Activated naive CD8-positive, alpha-beta T cell treated with anti-CD3 and anti-CD28 coated beads, Interleukin-2, amount 10 ng/mL, durations not matched to agents 7 days and 5 days (primary cell): Measurements from ENCODE around the gene BRMS1. TPM values are rescaled to one million over a fixed set of nuclear protein-coding genes. Genes with fewer than 3 reads are reported as not detected.

Source experiments
- ATAC-seq: fragments of 150-1000 bp; cut with Tn5 transposase; one replicate; pipeline ENCODE4 v1.10.0; 2021; ENCODE audit warnings: low read depth, moderate library complexity
- POLR2A ChIA-PET: fragments of 350-600 bp; sonication (Branson Sonifier 250); formaldehyde crosslinking; loops from one replicate; lab custom pipeline; 2021; ENCODE audit warnings: antibody characterized with exemption; lab: Charles Lee
- DNase-seq: peaks from one replicate; pipeline ENCODE4 v3.0.0; 2021
- H3K27ac Mint-ChIP-seq: one replicate; pipeline ENCODE4 v1.8.0; 2022; ENCODE audit warnings: mild to moderate bottlenecking, mixed read lengths
- H3K27me3 Mint-ChIP-seq: one replicate; pipeline ENCODE4 v1.8.0; 2022; ENCODE audit warnings: mild to moderate bottlenecking, moderate library complexity, mixed read lengths
- H3K36me3 Mint-ChIP-seq: one replicate; pipeline ENCODE4 v1.8.0; 2021; ENCODE audit warnings: mild to moderate bottlenecking, mixed read lengths
- H3K4me1 Mint-ChIP-seq: one replicate; pipeline ENCODE4 v1.8.0; 2021; ENCODE audit warnings: mixed read lengths
- H3K4me3 Mint-ChIP-seq: one replicate; pipeline ENCODE4 v1.8.0; 2022; ENCODE audit warnings: mild to moderate bottlenecking, moderate library complexity, mixed read lengths
- H3K9me3 Mint-ChIP-seq: one replicate; pipeline ENCODE4 v1.8.0; 2021; ENCODE audit warnings: mixed read lengths
- total RNA-seq, 2 experiments: library from RNA; stranded (reverse); gene quantifications; one replicate each; pipeline ENCODE4 v1.2.3, GENCODE V29; 2021

BRMS1 gene
- total RNA-seq, 2 experiments from 2014 or later, result 45.4 to 47.8 TPM

DNA sequence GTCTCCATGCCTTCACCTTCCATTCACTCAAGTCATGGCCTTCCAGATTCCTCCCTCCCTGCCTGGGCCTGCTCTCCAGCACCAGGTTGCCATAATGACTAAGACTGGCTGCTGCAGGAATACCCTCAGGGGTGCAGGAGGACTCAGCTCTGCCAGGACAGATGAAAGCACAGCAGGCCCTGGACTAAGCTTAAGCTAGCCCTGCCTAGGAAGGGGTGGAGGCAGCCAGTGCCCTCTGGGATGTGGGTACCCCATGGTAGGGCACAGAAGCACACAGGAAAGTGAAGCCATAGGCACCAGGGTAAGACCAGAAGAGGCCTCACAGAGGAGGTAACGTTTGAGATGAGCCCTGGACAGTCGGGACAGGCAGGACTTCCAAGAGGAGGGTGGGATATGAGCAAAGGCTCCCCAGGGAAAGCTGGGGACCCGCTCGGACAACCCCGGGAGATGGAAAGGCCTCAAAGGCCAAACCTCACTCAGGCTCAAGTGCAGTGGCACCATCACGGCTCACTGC lies 5.7 kb downstream of the BRMS1 start:
- POLR2A ChIA-PET, result interaction anchor here (0.6 to 1.5 kb wide), 4 partner anchors 23 to 300 kb away, joined by 3 to 6 read pairs (median 3); partner anchors contain the start of genes CD248 and YIF1A
- Mint-ChIP-seq H3K4me3 (no peak overlapping the region), H3K9me3 (no peaks in the 10 kb centered on the region), H3K27me3 (no peaks in the 10 kb centered on the region), H3K36me3 (peaks cover 11% of the 10 kb centered on the region), H3K27ac (no peak overlapping the region), H3K4me1 (peaks cover 38% of the 10 kb centered on the region)
- ATAC-seq (no peak), DNase-seq (peak; percentile 23)

DNA sequence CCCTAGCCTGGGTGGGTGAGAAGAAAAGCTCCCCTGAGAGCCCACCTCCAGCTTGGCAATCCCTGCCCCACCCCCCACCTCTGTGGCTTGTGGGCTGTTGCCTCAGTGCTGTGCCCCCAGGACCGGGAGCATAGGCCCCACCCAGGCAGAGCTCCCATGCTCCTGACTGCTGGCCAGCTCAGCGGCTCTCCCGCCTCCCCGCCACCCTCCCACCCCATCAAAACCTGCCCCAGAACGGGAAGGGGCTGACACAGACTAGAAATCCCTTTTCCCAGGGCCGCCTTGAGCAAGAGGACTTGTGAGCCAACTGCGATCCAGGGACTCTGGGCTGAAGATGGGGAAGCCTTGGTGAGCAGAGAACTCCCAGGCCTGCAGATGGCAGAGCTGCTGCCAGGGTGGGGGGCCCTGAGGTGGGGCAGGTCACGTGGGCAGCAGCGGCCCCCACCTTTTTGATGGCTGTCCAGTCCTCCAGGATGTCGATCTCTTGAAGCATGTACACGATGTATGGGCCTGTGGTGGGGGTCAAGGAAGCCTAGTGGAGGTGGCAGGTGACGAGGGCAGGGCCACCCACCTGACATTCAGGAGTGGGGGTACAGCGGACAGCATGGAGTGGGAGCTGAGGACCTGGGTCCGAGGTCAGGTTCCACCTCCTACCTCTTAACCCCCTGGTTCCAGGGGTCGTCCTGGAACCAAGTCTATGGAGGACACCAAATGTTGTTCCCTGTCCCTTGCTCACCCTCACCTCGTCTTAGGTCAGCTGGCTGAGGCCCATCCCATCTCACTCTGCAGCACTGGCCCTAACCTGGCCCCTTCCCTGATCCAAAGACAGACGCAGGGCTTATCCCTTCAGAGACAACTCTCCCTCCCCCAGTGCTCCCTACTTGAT lies 6.4 kb downstream of the BRMS1 start:
- ATAC-seq, result no peak
- Mint-ChIP-seq H3K4me3 (no peak overlapping the region), H3K9me3 (no peaks in the 10 kb centered on the region), H3K4me1 (peaks cover 31% of the 10 kb centered on the region), H3K36me3 (peaks cover 11% of the 10 kb centered on the region), H3K27me3 (no peaks in the 10 kb centered on the region), H3K27ac (no peak overlapping the region)
- DNase-seq, result peak; percentile 24
- POLR2A ChIA-PET, result interaction anchor here (1.1 to 1.7 kb wide), 4 partner anchors 9 to 56 kb away, joined by 3 to 9 read pairs (median 5); partner anchors contain the start of genes B4GAT1 and YIF1A

DNA sequence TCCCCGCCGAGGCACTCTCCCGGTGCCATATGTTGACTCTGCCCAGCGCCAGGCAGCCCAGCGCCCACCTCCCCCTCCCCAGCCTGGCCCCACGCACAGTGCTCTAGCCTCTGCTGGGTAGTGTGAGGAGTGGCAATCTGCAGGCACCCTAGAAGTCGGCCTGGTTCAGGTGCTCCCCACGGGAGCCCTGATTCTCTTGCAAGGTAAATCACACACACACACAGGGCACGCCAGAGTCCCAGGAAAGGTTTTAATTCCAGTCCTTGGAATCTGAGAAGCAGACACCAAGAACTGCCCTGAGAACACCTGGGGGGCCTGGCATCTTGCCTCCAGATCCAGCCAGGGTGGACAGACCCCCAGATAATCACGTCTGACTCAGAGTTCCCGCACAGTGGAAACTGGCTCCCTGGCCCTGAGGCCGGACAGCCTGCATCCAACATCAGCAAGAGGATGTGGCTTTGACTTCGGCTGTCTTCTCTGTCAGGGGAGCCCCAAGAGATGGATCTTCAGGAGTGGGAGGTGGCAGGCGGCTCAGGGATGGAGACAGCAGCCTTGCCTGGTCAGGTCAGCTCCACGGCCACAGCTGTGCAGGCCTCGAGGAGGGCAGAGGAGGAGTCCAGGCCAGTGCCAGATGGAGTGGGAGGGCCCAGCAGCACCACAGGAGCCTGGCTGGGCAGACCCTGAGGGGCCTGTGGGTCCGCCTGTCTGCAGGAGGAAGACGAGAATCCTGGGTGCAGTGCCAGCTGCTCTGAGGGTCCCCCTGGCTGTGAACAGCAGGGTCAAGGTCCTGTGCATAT lies 7.6 kb downstream of the BRMS1 start:
- no peaks in the 10 kb centered on the region for H3K9me3 Mint-ChIP-seq
- no peak for ATAC-seq
- peaks cover 26% of the 10 kb centered on the region for H3K4me1 Mint-ChIP-seq
- H3K36me3 Mint-ChIP-seq, result peaks cover 11% of the 10 kb centered on the region
- POLR2A ChIA-PET, result interaction anchor here (0.5 to 8.7 kb wide), 9 partner anchors 7 to 320 kb away, joined by 3 to 94 read pairs (median 8); partner anchors contain the start of genes B4GAT1, BRMS1, CD248 and YIF1A
- peak; percentile 28 for DNase-seq
- H3K27ac Mint-ChIP-seq, result peak overlapping the region; percentile 79
- H3K27me3 Mint-ChIP-seq, result no peaks in the 10 kb centered on the region
- H3K4me3 Mint-ChIP-seq, result peak overlapping the region; percentile 18

DNA sequence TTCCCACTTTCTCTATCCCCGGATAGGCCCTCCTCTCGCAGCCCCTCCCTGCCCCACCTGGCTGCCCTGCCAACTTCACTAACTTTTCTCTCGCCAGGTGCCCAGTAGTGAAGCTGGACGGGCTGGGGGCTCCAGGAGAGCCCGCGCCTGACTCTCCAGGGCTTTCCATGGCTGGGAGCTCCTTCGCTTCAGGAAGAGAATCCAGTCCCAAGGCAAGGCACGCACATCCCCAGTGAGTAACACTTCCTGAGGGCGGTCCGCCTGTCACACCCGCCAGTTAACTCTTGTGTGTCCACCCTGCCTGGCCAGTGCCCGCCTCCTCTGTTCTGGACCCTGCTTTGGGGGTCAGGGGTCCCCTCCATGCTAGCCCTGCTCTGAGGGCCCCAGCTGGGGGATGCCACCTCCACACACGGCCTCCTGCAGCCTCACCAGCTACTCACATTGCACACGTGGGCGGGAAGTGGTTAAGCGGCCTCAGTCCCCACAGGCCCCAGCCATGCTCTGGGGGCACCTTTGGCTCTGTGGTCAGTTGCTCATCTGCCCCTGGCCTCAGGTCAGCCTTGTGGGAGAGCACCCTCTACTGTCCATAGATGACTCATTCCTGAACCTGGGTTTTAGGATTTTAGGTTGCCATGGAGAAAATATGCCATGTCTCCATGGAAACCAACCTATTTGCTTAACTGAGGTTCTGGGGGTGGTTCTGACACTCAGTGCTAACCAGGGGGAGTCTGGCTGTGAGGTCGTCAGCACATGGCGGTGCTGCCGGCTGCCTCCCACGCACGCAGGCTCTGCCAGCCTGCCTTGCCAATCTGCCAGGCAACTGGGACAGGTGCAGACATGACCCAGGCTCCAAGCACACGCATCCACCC lies 8.4 kb downstream of the BRMS1 start, which contains the start of gene RIN1:
Gene RIN1 (minus strand): TSS at position 201 of the 869 bp plus-strand sequence. CDS start 32 bp downstream, at position 169.
- H3K4me1 Mint-ChIP-seq, result peaks cover 26% of the 10 kb centered on the region
- H3K36me3 Mint-ChIP-seq, result peaks cover 7% of the 10 kb centered on the region
- POLR2A ChIA-PET, result interaction anchor here (0.8 to 8.7 kb wide), 8 partner anchors 8 to 48 kb away, joined by 3 to 94 read pairs (median 9); partner anchors contain the start of genes BRMS1, CD248, SLC29A2 and YIF1A
- H3K27me3 Mint-ChIP-seq, result no peaks in the 10 kb centered on the region
- H3K27ac Mint-ChIP-seq, result peak within 1 kb of the TSS; percentile 79
- DNase-seq, result peak; percentile 77
- ATAC-seq, result peak; percentile 76
- peak within 1 kb of the TSS; percentile 70 for H3K4me3 Mint-ChIP-seq
- no peaks in the 10 kb centered on the region for H3K9me3 Mint-ChIP-seq

DNA sequence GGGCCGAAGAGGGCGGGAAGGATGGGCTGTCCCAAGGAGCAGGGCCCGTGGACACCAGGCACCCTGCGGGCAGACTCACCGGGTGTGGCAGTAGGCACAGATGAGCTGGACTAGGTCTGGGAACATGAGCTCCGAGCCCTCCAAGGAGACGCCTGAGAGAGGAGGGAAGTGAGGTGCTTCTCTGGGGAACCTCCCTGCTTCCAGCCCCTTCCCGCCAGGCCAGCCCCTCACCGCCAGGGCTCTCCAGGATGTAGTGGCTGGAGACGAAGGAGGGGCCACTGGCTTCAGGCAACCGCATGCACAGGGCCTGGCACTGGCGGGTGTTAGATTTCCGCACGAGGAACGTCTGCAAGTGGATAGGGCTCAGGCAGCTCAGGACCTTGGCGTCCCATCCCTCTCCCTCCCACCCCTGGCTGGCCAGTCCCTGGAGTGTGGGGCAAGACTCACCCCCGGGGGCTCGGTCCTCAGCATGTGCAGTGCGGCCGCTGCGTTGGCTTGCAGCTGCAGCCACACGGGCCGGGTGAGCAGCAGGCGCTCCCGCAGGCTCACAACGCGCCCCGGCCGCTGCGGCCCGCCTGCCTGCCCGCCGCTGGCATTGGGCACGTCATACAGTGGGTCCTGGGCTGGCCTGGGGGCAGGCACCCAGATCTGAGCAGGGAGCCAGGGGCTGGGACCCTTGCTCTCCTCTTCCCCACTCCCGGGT lies 9.2 kb downstream of the BRMS1 start:
- Mint-ChIP-seq H3K4me1 (peaks cover 26% of the 10 kb centered on the region), H3K36me3 (peaks cover 5% of the 10 kb centered on the region), H3K27ac (peak overlapping the region; percentile 79), H3K4me3 (peak overlapping the region; percentile 70), H3K9me3 (no peaks in the 10 kb centered on the region), H3K27me3 (no peaks in the 10 kb centered on the region)
- ATAC-seq (peak; percentile 7), DNase-seq (no peak)
- POLR2A ChIA-PET, result interaction anchor here (0.8 to 8.7 kb wide), 8 partner anchors 9 to 47 kb away, joined by 3 to 94 read pairs (median 9); partner anchors contain the start of genes BRMS1, CD248, SLC29A2 and YIF1A

DNA sequence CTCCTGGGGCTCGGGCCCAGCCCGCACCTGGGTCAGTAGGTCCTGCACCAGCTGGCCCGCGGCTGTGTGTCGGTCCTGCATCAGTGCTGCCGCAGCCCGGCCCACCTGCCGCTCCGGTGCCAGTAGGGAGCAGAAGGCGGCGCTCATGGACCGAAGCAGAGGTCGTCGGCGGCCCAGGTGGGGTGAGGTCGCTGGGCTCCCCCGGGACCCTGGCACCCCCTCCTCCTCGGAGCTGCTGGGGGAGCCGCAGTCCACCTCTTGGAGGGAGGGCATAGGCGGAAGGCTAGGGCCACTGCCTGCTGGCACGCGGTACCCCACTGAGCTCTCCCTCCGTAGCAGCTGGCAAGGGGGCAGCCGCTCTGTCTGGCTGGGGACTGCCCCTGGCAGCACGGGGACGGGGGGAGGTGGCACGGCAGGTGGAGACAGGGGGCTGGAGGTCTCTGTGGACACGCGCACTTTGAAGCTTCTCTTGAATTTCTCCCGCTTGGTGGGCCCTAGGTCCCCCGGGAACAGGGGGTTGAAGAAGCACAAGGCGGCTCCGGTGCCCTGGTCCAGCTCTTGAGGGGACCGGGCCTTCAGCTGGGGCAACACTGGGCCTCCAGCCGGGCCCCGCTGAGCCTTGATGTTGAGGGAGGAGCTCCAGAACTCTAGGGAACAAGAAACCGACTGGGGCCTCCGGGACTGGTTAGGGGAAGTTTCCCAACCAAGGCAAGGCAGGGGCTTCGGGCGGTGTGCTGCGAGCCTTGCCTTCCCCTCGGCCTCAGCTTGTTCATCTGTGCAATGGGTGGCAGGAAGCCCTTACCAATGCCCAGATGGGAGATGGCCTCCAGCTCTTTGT lies 10.1 kb downstream of the BRMS1 start:
- H3K4me1 Mint-ChIP-seq, result peaks cover 26% of the 10 kb centered on the region
- ATAC-seq (no peak), DNase-seq (peak; percentile 45)

DNA sequence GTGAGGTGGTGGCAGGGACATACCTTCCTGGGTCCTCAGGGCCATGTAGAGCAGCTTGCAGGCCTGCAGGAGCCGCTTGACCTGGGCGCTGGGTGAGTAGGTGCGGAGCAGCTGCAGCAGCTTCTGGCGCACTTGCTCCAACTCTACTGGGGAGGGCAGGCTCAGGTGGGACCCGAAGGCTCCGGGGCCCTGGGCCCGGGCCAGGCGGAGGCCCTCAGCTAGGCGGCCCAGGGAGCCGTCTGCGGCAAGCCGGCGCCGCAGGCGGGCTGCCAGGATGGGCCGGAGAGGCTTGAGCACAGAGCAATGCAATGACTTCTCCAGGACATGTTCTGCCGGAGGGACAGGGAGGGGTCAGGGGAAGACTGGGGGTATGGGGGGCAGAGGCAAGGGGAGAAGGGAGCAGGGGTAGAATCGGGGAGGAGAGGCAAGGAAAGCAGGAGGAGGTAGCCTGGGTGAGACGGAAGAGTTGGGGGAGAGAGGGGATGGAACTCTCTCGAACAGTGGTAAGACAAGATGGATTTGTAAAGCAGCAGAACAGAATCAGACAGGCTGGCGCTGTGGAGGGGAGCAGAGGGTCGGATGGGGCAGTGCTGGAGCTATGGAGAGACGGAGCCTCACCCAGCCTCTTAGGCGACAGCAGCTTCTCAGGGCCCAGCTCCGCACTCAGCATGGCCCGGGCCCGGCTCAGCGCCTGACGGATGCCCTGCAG lies 10.9 kb downstream of the BRMS1 start:
- DNase-seq (no peak), ATAC-seq (no peak)
- Mint-ChIP-seq H3K4me1 (peaks cover 26% of the 10 kb centered on the region), H3K9me3 (no peaks in the 10 kb centered on the region), H3K36me3 (peaks cover 2% of the 10 kb centered on the region), H3K27ac (peak overlapping the region; percentile 33), H3K4me3 (no peak overlapping the region), H3K27me3 (no peaks in the 10 kb centered on the region)
- POLR2A ChIA-PET, result interaction anchor here (0.7 to 8.7 kb wide), 5 partner anchors 10 to 45 kb away, joined by 3 to 94 read pairs (median 10); partner anchors contain the start of genes CD248, SLC29A2 and YIF1A

More for the DNA sequence above, 10.1 kb downstream of the BRMS1 start:
- H3K4me3 Mint-ChIP-seq, result no peak overlapping the region
- no peaks in the 10 kb centered on the region for H3K9me3 Mint-ChIP-seq
- H3K27ac Mint-ChIP-seq, result no peak overlapping the region
- POLR2A ChIA-PET, result interaction anchor here (0.7 to 8.7 kb wide), 8 partner anchors 8 to 46 kb away, joined by 3 to 94 read pairs (median 9); partner anchors contain the start of genes BRMS1, CD248, SLC29A2 and YIF1A
- H3K27me3 Mint-ChIP-seq, result no peaks in the 10 kb centered on the region
- H3K36me3 Mint-ChIP-seq, result peaks cover 5% of the 10 kb centered on the region

DNA sequence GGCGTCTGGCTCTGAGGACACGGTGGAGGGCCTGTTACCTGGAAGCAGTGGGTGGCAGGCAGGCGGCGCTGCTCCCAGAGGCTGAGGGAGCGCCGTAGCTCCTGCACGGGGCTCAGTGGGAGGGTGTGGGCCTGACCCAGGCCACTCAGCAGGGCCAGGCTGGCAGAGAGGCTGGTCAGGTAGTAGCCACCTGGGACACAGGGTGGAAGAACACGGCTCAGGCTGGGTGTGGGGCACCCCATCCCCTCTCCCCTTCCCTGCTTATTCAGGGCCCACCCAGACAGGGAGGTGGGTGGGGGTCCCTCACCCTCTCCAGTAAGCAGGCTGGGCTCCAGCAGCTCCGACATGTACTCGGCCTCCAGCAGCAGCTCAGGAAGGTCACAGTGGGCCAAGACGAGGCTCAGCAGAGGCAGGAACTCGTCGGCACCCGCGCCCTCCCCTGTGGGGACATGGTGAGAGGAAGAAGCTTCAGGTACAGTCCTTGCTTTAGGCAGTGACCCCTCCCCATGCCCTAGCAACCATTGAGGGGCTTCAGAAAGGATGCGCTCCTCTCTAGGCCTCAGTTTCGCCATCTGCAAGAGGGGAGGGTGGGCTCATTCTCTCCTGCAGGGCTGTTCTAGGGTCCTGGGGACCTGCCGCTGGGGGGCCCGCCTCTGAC lies 11.6 kb downstream of the BRMS1 start:
- Mint-ChIP-seq H3K4me1 (peaks cover 25% of the 10 kb centered on the region), H3K27me3 (no peaks in the 10 kb centered on the region), H3K9me3 (no peaks in the 10 kb centered on the region), H3K36me3 (no peaks in the 10 kb centered on the region), H3K27ac (no peak overlapping the region), H3K4me3 (no peak overlapping the region)
- peak; percentile 30 for DNase-seq
- POLR2A ChIA-PET, result interaction anchor here (2.3 to 8.7 kb wide), 3 partner anchors 16 to 21 kb away, joined by 10 to 94 read pairs (median 32); partner anchors contain the start of gene CD248
- ATAC-seq, result no peak

DNA sequence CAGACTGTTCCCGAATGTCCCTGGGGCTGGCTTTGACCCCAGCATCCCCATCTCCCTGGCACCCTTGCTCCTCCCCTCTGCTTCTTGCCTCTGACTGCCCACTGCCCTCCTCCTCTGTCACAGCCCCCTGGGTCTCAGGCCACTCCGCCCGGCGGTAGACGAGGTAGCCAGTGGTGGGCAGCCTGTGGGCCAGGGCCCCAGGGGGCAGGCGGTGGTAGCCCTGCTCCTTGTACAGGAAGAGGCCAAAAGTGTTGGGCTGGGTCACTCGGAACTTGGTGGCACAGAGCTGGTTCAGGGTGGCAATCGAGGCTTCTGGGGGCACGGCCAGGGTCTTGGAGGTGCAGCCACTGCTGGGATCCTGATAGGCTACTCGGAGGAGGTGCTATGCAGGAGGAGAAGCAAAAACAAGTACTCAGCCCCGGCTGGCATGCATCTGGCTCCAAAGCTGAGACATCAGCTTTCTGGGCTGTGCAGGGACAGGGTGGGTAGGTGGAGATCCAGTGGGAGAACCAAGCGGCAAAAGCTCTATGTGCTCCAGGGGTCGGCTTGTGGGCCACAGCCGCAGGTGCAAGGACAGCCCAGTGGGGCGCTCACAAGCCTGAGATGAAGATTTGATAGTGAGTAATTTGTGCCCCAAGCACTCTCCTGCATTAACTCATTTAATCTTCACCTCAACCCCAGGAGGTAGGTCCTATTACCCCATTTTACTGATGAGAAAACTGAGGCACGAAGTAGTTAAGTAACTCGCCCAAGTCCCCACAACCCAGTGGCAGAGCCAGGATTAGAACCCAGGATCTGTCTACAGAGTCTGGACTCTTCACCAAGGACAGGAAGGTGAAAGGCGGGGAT lies 12.3 kb downstream of the BRMS1 start:
- no peak for ATAC-seq
- peak; percentile 28 for DNase-seq
- H3K36me3 Mint-ChIP-seq, result no peaks in the 10 kb centered on the region
- POLR2A ChIA-PET, result interaction anchor here (2.3 to 8.7 kb wide), 2 partner anchors 15 to 20 kb away, joined by 10 to 94 read pairs; partner anchors contain the start of gene CD248
- peaks cover 30% of the 10 kb centered on the region for H3K4me1 Mint-ChIP-seq
- no peak overlapping the region for H3K4me3 Mint-ChIP-seq
- no peak overlapping the region for H3K27ac Mint-ChIP-seq
- no peaks in the 10 kb centered on the region for H3K9me3 Mint-ChIP-seq
- H3K27me3 Mint-ChIP-seq, result no peaks in the 10 kb centered on the region
